HG03025 (cell line): ENCODE results near the gene DISP1.
"Not testable (repeated sequence)": the region's sequence is repeated elsewhere in the genome, so short reads cannot be mapped to it uniquely, and the experiment has no call there.

Experiments
- ATAC-seq: cut with Tn5 transposase; IDR thresholded peaks from one replicate; pipeline ENCODE4 v1.9.1; 2021; ENCODE audit warnings: mild to moderate bottlenecking, moderate library complexity; ENCODE audit not compliant: unreplicated experiment, low FRiP score

Gene DISP1

DNA sequence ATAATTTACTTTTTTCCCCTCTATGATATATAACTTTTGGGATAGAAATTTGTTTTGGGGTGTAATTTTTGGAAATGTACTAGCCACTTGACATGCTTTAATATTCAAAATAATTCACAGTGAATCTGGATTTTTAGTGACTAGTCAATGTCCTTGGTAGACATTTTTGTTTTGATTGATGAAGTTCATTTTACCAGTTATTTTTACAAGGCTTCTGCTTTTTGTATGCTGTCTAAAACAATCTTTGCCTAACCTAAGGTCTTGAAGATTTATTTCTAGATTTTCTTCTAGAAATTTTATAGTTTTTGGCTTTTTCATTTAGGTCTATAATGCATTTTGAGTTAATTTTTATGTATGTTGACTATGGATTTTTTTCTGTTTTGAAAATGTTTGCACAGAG, 30.9 kb downstream of the DISP1 start:
- no peak for ATAC-seq

DNA sequence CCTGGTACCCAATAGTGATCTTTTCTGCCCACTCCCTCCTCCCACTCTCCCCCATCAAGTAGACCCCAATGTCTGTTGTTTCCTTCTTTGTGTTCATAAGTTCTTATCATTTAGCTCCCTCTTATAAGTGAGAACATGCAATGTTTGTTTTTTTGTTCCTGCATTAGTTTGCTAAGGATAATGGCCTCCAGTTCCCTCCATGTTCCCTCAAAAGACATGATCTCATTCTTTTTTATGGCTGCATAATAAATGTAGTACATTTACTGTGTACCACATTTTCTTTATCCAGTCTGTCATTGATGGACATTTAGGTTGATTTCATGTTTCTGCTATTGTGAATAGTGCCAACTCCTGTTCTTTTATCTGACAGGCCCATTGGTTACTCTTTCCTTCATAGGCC, 35.7 kb downstream of the DISP1 start:
- not testable (repeated sequence) for ATAC-seq

DNA sequence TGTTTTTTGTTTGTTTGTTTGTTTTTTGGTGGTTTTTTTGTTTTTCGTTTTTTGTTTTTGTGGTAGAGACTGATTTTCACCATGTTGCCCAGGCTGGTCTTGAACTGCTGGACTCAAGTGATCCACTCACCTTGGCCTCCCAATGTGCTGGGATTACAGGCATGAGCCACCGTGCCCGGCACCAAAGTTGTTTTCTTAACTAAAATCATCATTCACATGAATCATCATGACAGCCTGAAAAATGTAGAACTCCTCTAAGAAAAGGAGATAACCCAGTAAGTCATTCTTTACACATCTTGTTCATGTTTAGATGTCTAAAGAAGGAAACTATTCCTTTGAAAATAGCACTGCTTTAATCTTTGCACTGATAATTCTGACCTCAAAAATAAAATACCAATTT, 37.5 kb downstream of the DISP1 start:
- no peak for ATAC-seq

DNA sequence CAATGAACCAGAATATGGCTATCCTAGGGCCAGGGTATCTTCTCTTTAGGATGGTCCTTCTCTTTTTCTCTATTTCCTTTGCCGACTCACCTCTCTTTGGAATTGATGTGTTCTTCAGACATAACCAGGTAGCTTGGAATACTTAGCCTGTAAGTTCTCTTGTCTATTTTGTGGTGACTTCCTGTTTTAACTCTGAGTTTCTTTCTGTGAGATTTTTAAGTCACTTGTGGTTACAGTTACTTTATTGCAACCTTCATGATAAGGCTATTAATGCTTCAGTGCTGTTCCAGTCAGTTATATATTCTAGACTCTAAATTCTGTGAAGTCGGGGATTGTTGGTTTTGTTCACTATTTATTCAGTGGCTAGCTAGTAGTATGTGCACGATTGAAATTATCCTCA, 46.2 kb downstream of the DISP1 start:
- no peak for ATAC-seq
